LNCaP clone FGC (cell line): ENCODE data around the gene TCL1B.
A peak's percentile ranks its signal among the peaks of the same experiment; 100 is the strongest.
"Not testable (repeated sequence)": the region's sequence is repeated elsewhere in the genome, so short reads cannot be mapped to it uniquely, and the experiment has no call there.

ENCODE experiments used
- DNase-seq: peaks from one replicate; pipeline ENCODE4 v3.0.0-alpha.2; 2011; ENCODE audit warnings: low read depth
- H3K4me3 ChIP-seq: 2 replicates; pipeline ENCODE4 v1.5.1; 2011; ENCODE audit warnings: mild to moderate bottlenecking, low read depth, low read length, control low read depth
- TF ChIP-seq, protein P1 (sequence below): IDR thresholded peaks from 2 replicates; pipeline ENCODE4 v1.5.1; 2012; ENCODE audit warnings: mild to moderate bottlenecking; ENCODE audit not compliant: control insufficient read depth, insufficient read depth; ENCODE audit errors: extremely low read depth

The TCL1B gene

DNA sequence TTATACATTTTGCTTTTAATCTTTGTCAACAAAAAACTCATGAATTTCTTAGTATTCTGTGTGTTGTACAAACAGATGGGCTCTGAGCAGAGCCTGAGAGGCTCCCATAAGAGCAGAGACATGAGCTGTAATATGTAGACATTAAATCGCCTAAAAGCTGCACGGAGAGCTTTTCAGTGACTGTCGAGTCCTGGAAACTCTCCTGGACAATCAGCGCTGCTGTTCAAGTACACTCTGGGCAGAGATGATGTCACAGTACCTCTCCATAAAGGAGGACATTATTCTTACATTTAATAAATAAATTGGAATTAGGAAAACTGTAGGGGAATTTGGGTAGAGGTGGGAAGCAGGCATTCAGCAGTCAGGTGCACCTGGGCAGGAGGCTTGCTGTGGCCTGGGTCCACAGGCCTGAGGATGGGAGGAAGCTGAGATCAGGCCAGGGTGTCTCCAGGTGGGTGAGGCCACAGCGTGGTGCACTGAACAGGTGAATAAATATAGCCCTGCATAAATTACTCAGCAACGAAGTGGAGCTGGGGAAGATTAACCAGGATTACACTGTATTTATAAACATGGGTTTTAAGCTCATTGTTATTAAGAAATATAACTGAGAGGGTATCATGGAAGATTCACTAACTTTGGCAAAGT is 41.0 kb downstream of the TCL1B start:
- DNase-seq = no peak
- TF ChIP-seq, protein P1, sequence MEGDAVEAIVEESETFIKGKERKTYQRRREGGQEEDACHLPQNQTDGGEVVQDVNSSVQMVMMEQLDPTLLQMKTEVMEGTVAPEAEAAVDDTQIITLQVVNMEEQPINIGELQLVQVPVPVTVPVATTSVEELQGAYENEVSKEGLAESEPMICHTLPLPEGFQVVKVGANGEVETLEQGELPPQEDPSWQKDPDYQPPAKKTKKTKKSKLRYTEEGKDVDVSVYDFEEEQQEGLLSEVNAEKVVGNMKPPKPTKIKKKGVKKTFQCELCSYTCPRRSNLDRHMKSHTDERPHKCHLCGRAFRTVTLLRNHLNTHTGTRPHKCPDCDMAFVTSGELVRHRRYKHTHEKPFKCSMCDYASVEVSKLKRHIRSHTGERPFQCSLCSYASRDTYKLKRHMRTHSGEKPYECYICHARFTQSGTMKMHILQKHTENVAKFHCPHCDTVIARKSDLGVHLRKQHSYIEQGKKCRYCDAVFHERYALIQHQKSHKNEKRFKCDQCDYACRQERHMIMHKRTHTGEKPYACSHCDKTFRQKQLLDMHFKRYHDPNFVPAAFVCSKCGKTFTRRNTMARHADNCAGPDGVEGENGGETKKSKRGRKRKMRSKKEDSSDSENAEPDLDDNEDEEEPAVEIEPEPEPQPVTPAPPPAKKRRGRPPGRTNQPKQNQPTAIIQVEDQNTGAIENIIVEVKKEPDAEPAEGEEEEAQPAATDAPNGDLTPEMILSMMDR = no peak
- H3K4me3 ChIP-seq = no peak overlapping the region

DNA sequence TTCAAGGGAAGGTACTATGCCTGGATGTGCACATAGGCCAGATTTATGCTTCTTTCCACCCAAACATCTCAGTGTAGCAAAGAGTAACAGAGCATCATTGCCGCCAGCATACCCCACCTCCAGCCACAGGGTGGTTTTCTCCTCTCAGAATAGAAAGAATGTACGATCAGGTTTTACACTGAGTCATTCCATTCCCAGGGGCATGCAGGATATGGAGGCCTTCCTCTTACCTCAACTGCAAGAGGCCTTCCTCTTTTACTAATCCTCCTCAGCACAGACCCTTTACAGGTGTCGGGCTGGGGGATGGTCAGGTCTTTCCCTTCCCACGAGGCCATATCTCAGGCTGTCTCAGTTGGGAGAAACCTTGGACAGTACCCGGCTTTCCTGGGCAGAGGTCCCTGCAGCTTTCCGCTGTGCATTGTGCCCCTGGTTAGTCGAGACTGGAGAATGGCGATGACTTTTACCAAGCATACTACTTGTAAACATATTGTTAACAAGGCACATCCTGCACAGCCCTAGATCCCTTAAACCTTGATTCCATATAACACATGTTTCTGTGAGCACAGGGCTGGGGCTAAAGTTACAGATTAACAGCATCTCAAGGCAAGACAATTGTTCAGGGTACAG is 43.3 kb downstream of the TCL1B start:
- not testable (repeated sequence) for DNase-seq, H3K4me3 ChIP-seq

DNA sequence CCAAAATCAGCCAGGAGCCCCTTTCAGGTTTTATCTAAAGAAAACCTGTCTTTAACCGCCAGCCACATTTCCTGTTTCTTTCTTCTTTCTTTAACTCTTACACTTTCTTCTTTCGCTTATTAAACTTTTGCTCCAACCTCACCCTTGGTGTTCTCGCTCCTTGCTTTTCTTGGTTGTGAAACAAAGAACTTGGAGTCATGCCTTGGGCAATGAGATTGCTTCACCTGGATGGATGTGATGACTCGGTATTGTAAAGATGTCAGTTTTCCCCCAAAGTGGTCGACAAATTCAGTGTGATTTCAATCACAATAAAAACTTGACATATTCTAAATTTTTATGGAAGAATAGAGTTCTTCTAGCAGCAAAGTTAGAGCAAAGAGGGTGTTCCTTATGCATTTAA is 43.9 kb downstream of the TCL1B start:
- TF ChIP-seq, protein P1 = no peak
- no peak for DNase-seq

DNA sequence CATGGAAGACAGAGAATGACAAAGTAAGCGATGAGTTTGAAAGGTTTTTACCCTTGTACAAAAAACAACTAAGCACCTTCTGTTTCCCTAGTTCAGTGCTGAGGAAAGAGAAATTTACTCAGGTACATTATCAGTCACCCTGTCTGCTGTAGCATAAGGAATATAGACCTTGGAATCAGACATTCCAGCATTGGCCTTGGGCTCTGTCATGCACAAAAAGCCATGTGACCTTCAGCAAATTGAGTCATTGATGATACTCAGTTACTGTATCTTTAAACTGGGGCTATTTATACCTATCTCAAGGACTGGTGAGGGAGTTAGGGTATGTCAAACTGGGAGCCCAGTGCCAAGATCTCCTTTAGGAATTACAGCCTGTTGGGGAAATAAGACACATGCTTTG is 47.0 kb downstream of the TCL1B start:
- no peak for DNase-seq
- H3K4me3 ChIP-seq = no peak overlapping the region
- TF ChIP-seq, protein P1 = no peak

More for the DNA sequence above, 43.9 kb downstream of the TCL1B start:
- H3K4me3 ChIP-seq = no peak overlapping the region

DNA sequence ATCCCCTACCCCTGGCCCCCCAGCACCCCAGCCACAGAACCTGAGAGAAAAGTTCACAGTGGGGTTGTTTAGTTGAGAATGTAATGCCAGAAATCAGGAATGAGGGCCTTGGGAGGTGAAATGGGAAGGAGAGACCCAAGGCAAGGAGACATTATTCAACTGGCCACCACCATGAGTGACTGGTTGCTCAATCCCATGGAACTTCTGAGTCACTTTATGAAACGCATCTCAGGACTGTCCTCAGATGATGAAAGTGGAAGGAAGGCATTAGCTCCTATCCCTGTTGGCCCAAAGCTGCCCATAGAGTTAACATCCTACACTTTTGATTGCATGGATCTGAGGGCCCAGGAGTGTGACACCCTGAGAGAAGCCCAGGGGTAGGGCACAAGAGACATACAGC is 53.1 kb downstream of the TCL1B start:
- no peak for DNase-seq
- TF ChIP-seq, protein P1 = no peak
- H3K4me3 ChIP-seq = no peak overlapping the region

DNA sequence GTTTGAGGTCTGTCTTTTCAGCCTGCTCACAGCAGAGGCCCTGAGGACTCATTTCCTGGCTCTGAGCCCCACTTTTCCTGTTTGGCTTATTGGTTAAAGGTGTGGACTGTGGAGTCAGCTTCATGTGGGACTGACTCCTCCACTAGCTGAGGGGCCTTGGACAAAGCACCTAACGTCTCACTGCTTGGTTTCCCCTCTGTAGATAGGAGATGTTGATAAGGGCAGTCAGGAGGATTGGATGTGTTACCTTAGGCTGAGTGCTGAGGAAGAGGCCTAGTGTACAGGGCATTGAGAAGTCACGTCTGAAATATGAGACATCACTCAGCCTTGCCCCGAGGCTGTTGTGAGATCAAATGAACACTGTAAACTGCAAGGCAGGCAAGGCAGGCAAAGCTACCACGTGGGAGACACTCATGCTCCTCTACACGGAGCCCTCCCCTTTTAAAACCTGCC is 54.8 kb downstream of the TCL1B start:
- H3K4me3 ChIP-seq = no peak overlapping the region
- TF ChIP-seq, protein P1 = no peak
- DNase-seq = peak; percentile 43

DNA sequence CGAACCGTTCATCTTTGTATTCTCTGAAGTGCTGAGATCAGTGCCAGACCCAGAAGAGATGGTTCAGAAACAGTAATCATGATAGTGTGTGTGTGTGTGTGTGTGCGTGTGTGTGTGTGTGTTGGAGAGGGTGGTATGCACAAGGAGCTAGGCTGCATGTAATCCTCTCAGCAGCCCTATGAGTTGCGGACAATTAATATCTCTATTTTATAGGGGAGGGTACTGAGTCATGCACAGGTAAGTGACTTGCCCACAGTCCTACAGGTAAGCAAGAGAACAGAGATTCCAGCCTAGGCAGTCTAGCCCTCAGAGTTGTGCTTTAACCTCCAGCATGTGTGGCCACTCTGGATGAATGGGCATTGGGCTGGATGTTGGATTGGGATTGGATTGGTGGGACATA is 55.6 kb downstream of the TCL1B start:
- TF ChIP-seq, protein P1 = no peak
- no peak overlapping the region for H3K4me3 ChIP-seq
- no peak for DNase-seq
